HepG2 (cell line): ENCODE data around the gene MS4A13. TPM values are rescaled to one million over a fixed set of nuclear protein-coding genes. Genes with fewer than 3 reads are reported as not detected.

Experiments
- ATAC-seq: fragments of 200-7000 bp; cut with Tn5 transposase; 3 replicates; pipeline ENCODE4 v1.9.1; 2020; ENCODE audit warnings: mild to moderate bottlenecking, moderate library complexity
- BruUV-seq: library from RNA; stranded (reverse); fragments of 400-500 nt; replicated peaks from 2 replicates; lab custom pipeline; 2021; lab: Mats Ljungman, UMichigan
- CTCF ChIA-PET: fragments of 300-600 bp; formaldehyde crosslinking; extraction: SDS; loops from one replicate; lab custom pipeline; 2021; ENCODE audit warnings: low total read pairs, inconsistent platforms, low intra/inter-chr PET ratio; lab: Yijun Ruan, JAX
- POLR2A ChIA-PET: fragments of 350-600 bp; sonication (Branson Sonifier 250); formaldehyde crosslinking; loops from one replicate; lab custom pipeline; 2020; ENCODE audit warnings: antibody characterized with exemption, inconsistent platforms; lab: Yijun Ruan, JAX
- DNase-seq: peaks from one replicate; pipeline ENCODE4 v3.0.0-alpha.2; 2015; ENCODE audit warnings: low spot score
- FAIRE-seq: peaks from 3 replicates; lab custom pipeline; 2011; peaks lifted over from hg19 to GRCh38; lab: Jason Lieb, UNC
- H2AFZ ChIP-seq: one replicate; pipeline ENCODE4 v1.6.1; 2011; ENCODE audit warnings: low read length, inconsistent platforms
- H3K27ac ChIP-seq: fragments of 300-600 bp; 3 replicates; pipeline ENCODE4 v1.8.0; 2011; ENCODE audit warnings: mixed run types, mild to moderate bottlenecking, mixed read lengths, low read length, inconsistent platforms; ENCODE audit not compliant: insufficient read depth; ENCODE audit errors: extremely low read length
- H3K27me3 ChIP-seq, 2 experiments: fragments of 200-600 bp in 1 of 2; 2 replicates in 1 of 2; 3 replicates in 1 of 2; pipeline versions ENCODE4 v1.6.0 to v1.8.0; 2011; ENCODE audit warnings: low read length in 2 of 2, mild to moderate bottlenecking in 2 of 2, moderate library complexity in 2 of 2, inconsistent platforms in 1 of 2; ENCODE audit not compliant: insufficient read depth in 2 of 2, control insufficient read depth in 1 of 2
- H3K36me3 ChIP-seq, 2 experiments: fragments of 200-600 bp in 1 of 2; replicated peaks in 1 of 2; 2 replicates in 1 of 2; 3 replicates in 1 of 2; pipeline versions ENCODE4 v1.5.1 to v1.8.0; 2011; ENCODE audit warnings: low read length in 2 of 2, inconsistent platforms in 1 of 2; ENCODE audit not compliant: insufficient read depth in 2 of 2, control insufficient read depth in 1 of 2
- H3K4me1 ChIP-seq: 2 replicates; pipeline ENCODE4 v1.5.1; 2012; ENCODE audit warnings: low read length, inconsistent platforms; ENCODE audit not compliant: insufficient read depth
- H3K4me2 ChIP-seq: 2 replicates; pipeline ENCODE4 v1.6.0; 2011; ENCODE audit warnings: low read depth, low read length, inconsistent platforms
- H3K4me3 ChIP-seq, 3 experiments: fragments of 200-600 bp in 1 of 3; sonication (generic), shearing (Covaris generic) in 1 of 3; replicated peaks in 1 of 3; 2 replicates each; pipeline ENCODE4 v1.5.1; 2011 to 2016; ENCODE audit warnings: low read length in 3 of 3, inconsistent platforms in 2 of 3, low read depth in 2 of 3, mild to moderate bottlenecking in 2 of 3, control low read depth in 1 of 3, mixed read lengths in 1 of 3; ENCODE audit not compliant: insufficient read depth in 1 of 3
- H3K79me2 ChIP-seq: one replicate; pipeline ENCODE4 v1.6.1; 2011; ENCODE audit warnings: low read length, inconsistent platforms; ENCODE audit not compliant: insufficient read depth
- H3K9ac ChIP-seq: 2 replicates; pipeline ENCODE4 v1.6.0; 2011; ENCODE audit warnings: mild to moderate bottlenecking, low read depth, low read length, inconsistent platforms; ENCODE audit not compliant: insufficient read depth
- H3K9me3 ChIP-seq: 2 replicates; pipeline ENCODE4 v1.5.1; 2012; ENCODE audit warnings: mild to moderate bottlenecking, low read length
- H4K20me1 ChIP-seq: 2 replicates; pipeline ENCODE4 v1.6.0; 2011; ENCODE audit warnings: inconsistent platforms, mild to moderate bottlenecking, low read length, moderate library complexity; ENCODE audit not compliant: insufficient read depth
- ATF7 ChIP-seq, 2 experiments: fragments of 450-650 bp in 1 of 2; sonication (generic) in 1 of 2; formaldehyde crosslinking in 1 of 2; IDR thresholded peaks; 2 replicates each; pipeline versions ENCODE4 v1.4.0 to v1.6.1; 2016 to 2020; ENCODE audit warnings: antibody characterized with exemption in 1 of 2, mild to moderate bottlenecking in 1 of 2, missing genetic modification reagents in 1 of 2
- CHCHD3 ChIP-seq: sonication (generic); formaldehyde crosslinking; IDR thresholded peaks from 2 replicates; pipeline ENCODE4 v1.8.0; 2022; ENCODE audit warnings: mild to moderate bottlenecking, missing genetic modification reagents, moderate library complexity
- CREB1 ChIP-seq, 2 experiments: fragments of 450-650 bp in 1 of 2; IDR thresholded peaks; 2 replicates each; pipeline ENCODE4 v1.6.1; 2016 to 2017; ENCODE audit warnings: control low read depth in 1 of 2, mild to moderate bottlenecking in 1 of 2, missing compliant biosample characterization in 1 of 2, missing genetic modification characterization in 1 of 2
- CREB3 ChIP-seq: sonication (generic); formaldehyde crosslinking; IDR thresholded peaks from 2 replicates; pipeline ENCODE4 v1.5.0; 2020; ENCODE audit warnings: missing genetic modification reagents
- IRF1 ChIP-seq: sonication (generic); formaldehyde crosslinking; IDR thresholded peaks from 2 replicates; pipeline ENCODE4 v1.4.0; 2020; ENCODE audit warnings: low read depth, mild to moderate bottlenecking, missing genetic modification reagents
- NR2F2 ChIP-seq: IDR thresholded peaks from 2 replicates; pipeline ENCODE4 v1.6.1; 2012; ENCODE audit warnings: low read depth, inconsistent platforms, borderline replicate concordance
- SMAD1 ChIP-seq: sonication (generic); formaldehyde crosslinking; IDR thresholded peaks from 2 replicates; pipeline ENCODE4 v1.4.0; 2020; ENCODE audit warnings: missing genetic modification reagents, low read depth, mild to moderate bottlenecking, borderline replicate concordance
- SMAD9 ChIP-seq: sonication (generic); formaldehyde crosslinking; IDR thresholded peaks from 2 replicates; pipeline ENCODE4 v1.5.1; 2020; ENCODE audit warnings: mild to moderate bottlenecking, missing genetic modification reagents
- ZFP1 ChIP-seq: IDR thresholded peaks from 2 replicates; pipeline ENCODE4 v1.6.1; 2016
- ZNF160 ChIP-seq: sonication (generic); formaldehyde crosslinking; IDR thresholded peaks from 2 replicates; pipeline ENCODE4 v1.8.0; 2022; ENCODE audit warnings: mild to moderate bottlenecking, inconsistent platforms, missing genetic modification reagents
- ZNF253 ChIP-seq: sonication (generic); formaldehyde crosslinking; IDR thresholded peaks from 2 replicates; pipeline ENCODE4 v1.8.0; 2022; ENCODE audit warnings: mild to moderate bottlenecking, missing genetic modification reagents, borderline replicate concordance
- ZNF558 ChIP-seq: sonication (generic); formaldehyde crosslinking; IDR thresholded peaks from 2 replicates; pipeline ENCODE4 v1.9.0; 2022; ENCODE audit warnings: mild to moderate bottlenecking, missing genetic modification reagents, borderline replicate concordance
- ZNF570 ChIP-seq: sonication (generic); formaldehyde crosslinking; IDR thresholded peaks from 2 replicates; pipeline ENCODE4 v1.4.0; 2020; ENCODE audit warnings: mild to moderate bottlenecking, missing genetic modification reagents, borderline replicate concordance
- WGBS: methylation state at CpG from one replicate; pipeline ENCODE4 v1.1.6; 2017; ENCODE audit warnings: low lambda C conversion rate; 5-methylcytosine and 5-hydroxymethylcytosine counted together
- in situ Hi-C: cut with HindIII; loops from 2 replicates; pipeline ENCODE4 v1.10.0; 2017; ENCODE audit warnings: low pct_unique_long_range_greater_than_20kb; ENCODE audit not compliant: extremely low pct_ligation_motif_present
- intact Hi-C: fragments of 100-400 bp; cut with micrococcal nuclease; formaldehyde crosslinking; loops from one replicate; pipeline ENCODE4 v1.10.0; 2022; ENCODE audit not compliant: unreplicated experiment
- polyA plus RNA-seq, 8 experiments: library from polyadenylated mRNA; depleted of rRNA in 3 of 8; stranded (reverse) in 7 of 8; unstranded in 1 of 8; fragments of >200 nt; fragmentation: Illumina TruSeq in 4 of 8; extraction: Trizol in 4 of 8; gene quantifications; 2 replicates each; pipeline versions ENCODE4 v1.2.1 to v1.2.3, GENCODE V29; 2011 to 2016; ENCODE audit warnings: low read depth in 4 of 8, missing spikeins in 1 of 8, mixed read lengths in 1 of 8; ENCODE audit not compliant: insufficient read depth in 1 of 8
- total RNA-seq, 5 experiments: library from RNA; depleted of rRNA; stranded (reverse); fragments of >200 nt; fragmentation: Illumina TruSeq; extraction: Trizol; gene quantifications; 2 replicates each; pipeline ENCODE4 v1.2.3, GENCODE V29; 2016; ENCODE audit warnings: low read depth in 1 of 5
- TF ChIP-seq, protein P1 (sequence below): sonication (generic); formaldehyde crosslinking; IDR thresholded peaks from 2 replicates; pipeline ENCODE4 v1.4.0; 2020; ENCODE audit warnings: missing genetic modification reagents
- TF ChIP-seq, protein P2 (sequence below): IDR thresholded peaks from 2 replicates; pipeline ENCODE4 v1.6.1; 2016; ENCODE audit warnings: missing genetic modification reagents, missing compliant biosample characterization
- TF ChIP-seq, protein P3 (sequence below): sonication (generic); formaldehyde crosslinking; conservative IDR thresholded peaks from 2 replicates; pipeline ENCODE4 v1.8.0; 2022; ENCODE audit warnings: mild to moderate bottlenecking, moderate library complexity, missing genetic modification reagents

Gene MS4A13
- total and polyA plus RNA-seq, 2 of the 13 experiments (the other 11 are each of a cell fraction or from before 2014, with no cell fraction given) = not detected

- FAIRE-seq (no peak), ATAC-seq (no peak), DNase-seq (no peak)
- H3K27me3 ChIP-seq = no peaks in the 10 kb centered on the region
- no TSS peak for BruUV-seq
- no peak overlapping the region for H3K4me3 ChIP-seq
- intact Hi-C loops = no loop called here
- no peaks in the 10 kb centered on the region for H3K36me3 ChIP-seq
- no peak overlapping the region for H3K27ac ChIP-seq
- H3K9ac ChIP-seq = no peak overlapping the region
- in situ Hi-C loops = no loop called here
- TF ChIP-seq CREB1 (IDR thresholded peaks at IDR 0.05) = peak; percentile 93
- no peak for TF ChIP-seq CREB1 (CRISPR knock-in tag; IDR thresholded peaks at IDR 0.05)
- no peak for TF ChIP-seq ZNF253 (CRISPR knock-in tag)
- TF ChIP-seq ZNF570 (CRISPR knock-in tag) = no peak
- TF ChIP-seq CHCHD3 (CRISPR knock-in tag) = no peak
- TF ChIP-seq SMAD9 (CRISPR knock-in tag) = no peak
- TF ChIP-seq, protein P1, sequence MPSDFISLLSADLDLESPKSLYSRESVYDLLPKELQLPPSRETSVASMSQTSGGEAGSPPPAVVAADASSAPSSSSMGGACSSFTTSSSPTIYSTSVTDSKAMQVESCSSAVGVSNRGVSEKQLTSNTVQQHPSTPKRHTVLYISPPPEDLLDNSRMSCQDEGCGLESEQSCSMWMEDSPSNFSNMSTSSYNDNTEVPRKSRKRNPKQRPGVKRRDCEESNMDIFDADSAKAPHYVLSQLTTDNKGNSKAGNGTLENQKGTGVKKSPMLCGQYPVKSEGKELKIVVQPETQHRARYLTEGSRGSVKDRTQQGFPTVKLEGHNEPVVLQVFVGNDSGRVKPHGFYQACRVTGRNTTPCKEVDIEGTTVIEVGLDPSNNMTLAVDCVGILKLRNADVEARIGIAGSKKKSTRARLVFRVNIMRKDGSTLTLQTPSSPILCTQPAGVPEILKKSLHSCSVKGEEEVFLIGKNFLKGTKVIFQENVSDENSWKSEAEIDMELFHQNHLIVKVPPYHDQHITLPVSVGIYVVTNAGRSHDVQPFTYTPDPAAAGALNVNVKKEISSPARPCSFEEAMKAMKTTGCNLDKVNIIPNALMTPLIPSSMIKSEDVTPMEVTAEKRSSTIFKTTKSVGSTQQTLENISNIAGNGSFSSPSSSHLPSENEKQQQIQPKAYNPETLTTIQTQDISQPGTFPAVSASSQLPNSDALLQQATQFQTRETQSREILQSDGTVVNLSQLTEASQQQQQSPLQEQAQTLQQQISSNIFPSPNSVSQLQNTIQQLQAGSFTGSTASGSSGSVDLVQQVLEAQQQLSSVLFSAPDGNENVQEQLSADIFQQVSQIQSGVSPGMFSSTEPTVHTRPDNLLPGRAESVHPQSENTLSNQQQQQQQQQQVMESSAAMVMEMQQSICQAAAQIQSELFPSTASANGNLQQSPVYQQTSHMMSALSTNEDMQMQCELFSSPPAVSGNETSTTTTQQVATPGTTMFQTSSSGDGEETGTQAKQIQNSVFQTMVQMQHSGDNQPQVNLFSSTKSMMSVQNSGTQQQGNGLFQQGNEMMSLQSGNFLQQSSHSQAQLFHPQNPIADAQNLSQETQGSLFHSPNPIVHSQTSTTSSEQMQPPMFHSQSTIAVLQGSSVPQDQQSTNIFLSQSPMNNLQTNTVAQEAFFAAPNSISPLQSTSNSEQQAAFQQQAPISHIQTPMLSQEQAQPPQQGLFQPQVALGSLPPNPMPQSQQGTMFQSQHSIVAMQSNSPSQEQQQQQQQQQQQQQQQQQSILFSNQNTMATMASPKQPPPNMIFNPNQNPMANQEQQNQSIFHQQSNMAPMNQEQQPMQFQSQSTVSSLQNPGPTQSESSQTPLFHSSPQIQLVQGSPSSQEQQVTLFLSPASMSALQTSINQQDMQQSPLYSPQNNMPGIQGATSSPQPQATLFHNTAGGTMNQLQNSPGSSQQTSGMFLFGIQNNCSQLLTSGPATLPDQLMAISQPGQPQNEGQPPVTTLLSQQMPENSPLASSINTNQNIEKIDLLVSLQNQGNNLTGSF (CRISPR knock-in tag) = no peak
- no peak for TF ChIP-seq CREB3 (CRISPR knock-in tag)
- no peak for TF ChIP-seq ZNF160 (CRISPR knock-in tag)
- peak; percentile 96 for TF ChIP-seq ATF7 (IDR thresholded peaks at IDR 0.05)
- no peak for TF ChIP-seq ATF7 (CRISPR knock-in tag; IDR thresholded peaks at IDR 0.05)
- TF ChIP-seq ZNF558 (CRISPR knock-in tag) = no peak
- no peak for TF ChIP-seq ZFP1 (CRISPR knock-in tag)
- TF ChIP-seq, protein P2, sequence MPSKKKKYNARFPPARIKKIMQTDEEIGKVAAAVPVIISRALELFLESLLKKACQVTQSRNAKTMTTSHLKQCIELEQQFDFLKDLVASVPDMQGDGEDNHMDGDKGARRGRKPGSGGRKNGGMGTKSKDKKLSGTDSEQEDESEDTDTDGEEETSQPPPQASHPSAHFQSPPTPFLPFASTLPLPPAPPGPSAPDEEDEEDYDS (CRISPR knock-in tag) = no peak
- no peak for TF ChIP-seq SMAD1
- TF ChIP-seq NR2F2 = no peak
- TF ChIP-seq IRF1 (CRISPR knock-in tag) = no peak
- TF ChIP-seq, protein P3, sequence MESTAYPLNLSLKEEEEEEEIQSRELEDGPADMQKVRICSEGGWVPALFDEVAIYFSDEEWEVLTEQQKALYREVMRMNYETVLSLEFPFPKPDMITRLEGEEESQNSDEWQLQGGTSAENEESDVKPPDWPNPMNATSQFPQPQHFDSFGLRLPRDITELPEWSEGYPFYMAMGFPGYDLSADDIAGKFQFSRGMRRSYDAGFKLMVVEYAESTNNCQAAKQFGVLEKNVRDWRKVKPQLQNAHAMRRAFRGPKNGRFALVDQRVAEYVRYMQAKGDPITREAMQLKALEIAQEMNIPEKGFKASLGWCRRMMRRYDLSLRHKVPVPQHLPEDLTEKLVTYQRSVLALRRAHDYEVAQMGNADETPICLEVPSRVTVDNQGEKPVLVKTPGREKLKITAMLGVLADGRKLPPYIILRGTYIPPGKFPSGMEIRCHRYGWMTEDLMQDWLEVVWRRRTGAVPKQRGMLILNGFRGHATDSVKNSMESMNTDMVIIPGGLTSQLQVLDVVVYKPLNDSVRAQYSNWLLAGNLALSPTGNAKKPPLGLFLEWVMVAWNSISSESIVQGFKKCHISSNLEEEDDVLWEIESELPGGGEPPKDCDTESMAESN (CRISPR knock-in tag) = no peak
- ChIA-PET CTCF (no interaction called here), POLR2A (no interaction called here)
- no peak overlapping the region for H2AFZ ChIP-seq
- WGBS = 2% methylated on average over 4 of the region's 5 CpGs
- no peaks in the 10 kb centered on the region for H4K20me1 ChIP-seq
- no peak overlapping the region for H3K4me2 ChIP-seq
- H3K4me1 ChIP-seq = no peaks in the 10 kb centered on the region
- H3K9me3 ChIP-seq = peaks cover 5% of the 10 kb centered on the region; the same call in 1 of the 2 replicates
- H3K79me2 ChIP-seq = no peaks in the 10 kb centered on the region
These were observed 28.9 kb downstream of the MS4A13 start for GRCh38 chr11:60544077-60544476.
